HepG2 (cell line): ENCODE results near the gene EPN3. TPM values are rescaled to one million over a fixed set of nuclear protein-coding genes. Genes with fewer than 3 reads are reported as not detected.

ENCODE experiments used
- DMAP1 ChIP-seq: IDR thresholded peaks from 2 replicates; pipeline ENCODE4 v1.6.1; 2016
- E2F5 ChIP-seq: sonication (generic); formaldehyde crosslinking; conservative IDR thresholded peaks from 2 replicates; pipeline ENCODE4 v1.4.0; 2020; ENCODE audit warnings: missing genetic modification reagents
- FOXC1 ChIP-seq: sonication (generic); formaldehyde crosslinking; IDR thresholded peaks from 2 replicates; pipeline ENCODE4 v1.8.0; 2022; ENCODE audit warnings: mild to moderate bottlenecking, missing genetic modification reagents, borderline replicate concordance
- KDM5B ChIP-seq: sonication (generic); formaldehyde crosslinking; IDR thresholded peaks from 2 replicates; pipeline ENCODE4 v1.4.0; 2020; ENCODE audit warnings: missing genetic modification reagents, mild to moderate bottlenecking, borderline replicate concordance
- MNT ChIP-seq: fragments of 450-650 bp; IDR thresholded peaks from 2 replicates; pipeline ENCODE4 v1.6.1; 2016
- POLR2A ChIP-seq, 2 experiments: IDR thresholded peaks; 2 replicates each; pipeline ENCODE4 v1.6.1; 2011; ENCODE audit warnings: low read depth in 2 of 2, low read length in 2 of 2, mild to moderate bottlenecking in 1 of 2, moderate library complexity in 1 of 2; ENCODE audit not compliant: insufficient read depth in 1 of 2
- RBM22 ChIP-seq: fragments of 200-400 bp; formaldehyde crosslinking; optimal IDR thresholded peaks from 2 replicates; pipeline ENCODE3; 2017; ENCODE audit warnings: mild to moderate bottlenecking, low read length, moderate library complexity
- SIN3B ChIP-seq: fragments of 150-350 bp; IDR thresholded peaks from 2 replicates; pipeline ENCODE4 v1.6.1; 2014; ENCODE audit warnings: low read length
- TFDP1 ChIP-seq: IDR thresholded peaks from 2 replicates; pipeline ENCODE4 v1.6.1; 2016; ENCODE audit warnings: missing compliant biosample characterization, missing genetic modification reagents, borderline replicate concordance
- ZMYM2 ChIP-seq: sonication (generic); formaldehyde crosslinking; IDR thresholded peaks from 2 replicates; pipeline ENCODE4 v1.8.0; 2022; ENCODE audit warnings: mild to moderate bottlenecking, missing genetic modification reagents
- ZNF234 ChIP-seq: sonication (generic); formaldehyde crosslinking; conservative IDR thresholded peaks from 2 replicates; pipeline ENCODE4 v1.5.1; 2020; ENCODE audit warnings: mild to moderate bottlenecking, missing genetic modification reagents
- ZNF577 ChIP-seq: sonication (generic); formaldehyde crosslinking; IDR thresholded peaks from 2 replicates; pipeline ENCODE4 v1.4.0; 2020; ENCODE audit warnings: mild to moderate bottlenecking, low read depth, missing genetic modification reagents, borderline replicate concordance
- ZNF629 ChIP-seq: sonication (generic); formaldehyde crosslinking; conservative IDR thresholded peaks from 2 replicates; pipeline ENCODE4 v1.5.0; 2020; ENCODE audit warnings: missing genetic modification reagents
- ZNF703 ChIP-seq: sonication (generic); formaldehyde crosslinking; IDR thresholded peaks from 2 replicates; pipeline ENCODE4 v1.5.1; 2020; ENCODE audit warnings: missing genetic modification reagents, mild to moderate bottlenecking, moderate library complexity, borderline replicate concordance
- ZNF704 ChIP-seq: sonication (generic); formaldehyde crosslinking; IDR thresholded peaks from 2 replicates; pipeline ENCODE4 v1.8.1; 2023; ENCODE audit warnings: mild to moderate bottlenecking, inconsistent platforms, moderate library complexity, missing genetic modification reagents, borderline replicate concordance
- polyA plus RNA-seq, 8 experiments: library from polyadenylated mRNA; depleted of rRNA in 3 of 8; stranded (reverse) in 7 of 8; unstranded in 1 of 8; fragments of >200 nt; fragmentation: Illumina TruSeq in 4 of 8; extraction: Trizol in 4 of 8; gene quantifications; 2 replicates each; pipeline versions ENCODE4 v1.2.1 to v1.2.3, GENCODE V29; 2011 to 2016; ENCODE audit warnings: low read depth in 4 of 8, missing spikeins in 1 of 8, mixed read lengths in 1 of 8; ENCODE audit not compliant: insufficient read depth in 1 of 8
- total RNA-seq, 5 experiments: library from RNA; depleted of rRNA; stranded (reverse); fragments of >200 nt; fragmentation: Illumina TruSeq; extraction: Trizol; gene quantifications; 2 replicates each; pipeline ENCODE4 v1.2.3, GENCODE V29; 2016; ENCODE audit warnings: low read depth in 1 of 5
- TF ChIP-seq, protein P1 (sequence below): sonication (generic); formaldehyde crosslinking; IDR thresholded peaks from 2 replicates; pipeline ENCODE4 v1.4.0; 2020; ENCODE audit warnings: missing genetic modification reagents
- TF ChIP-seq, protein P2 (sequence below): sonication (generic); formaldehyde crosslinking; IDR thresholded peaks from 2 replicates; pipeline ENCODE4 v1.5.1; 2020; ENCODE audit warnings: missing genetic modification reagents, mild to moderate bottlenecking, borderline replicate concordance
- TF ChIP-seq, protein P3 (sequence below): sonication (generic); formaldehyde crosslinking; IDR thresholded peaks from 2 replicates; pipeline ENCODE4 v1.4.0; 2020; ENCODE audit warnings: mild to moderate bottlenecking, missing genetic modification reagents

EPN3 gene
- total and polyA plus RNA-seq, 2 of the 13 experiments (the other 11 are each of a cell fraction or from before 2014, with no cell fraction given) = 0.11 to 0.95 TPM

DNA sequence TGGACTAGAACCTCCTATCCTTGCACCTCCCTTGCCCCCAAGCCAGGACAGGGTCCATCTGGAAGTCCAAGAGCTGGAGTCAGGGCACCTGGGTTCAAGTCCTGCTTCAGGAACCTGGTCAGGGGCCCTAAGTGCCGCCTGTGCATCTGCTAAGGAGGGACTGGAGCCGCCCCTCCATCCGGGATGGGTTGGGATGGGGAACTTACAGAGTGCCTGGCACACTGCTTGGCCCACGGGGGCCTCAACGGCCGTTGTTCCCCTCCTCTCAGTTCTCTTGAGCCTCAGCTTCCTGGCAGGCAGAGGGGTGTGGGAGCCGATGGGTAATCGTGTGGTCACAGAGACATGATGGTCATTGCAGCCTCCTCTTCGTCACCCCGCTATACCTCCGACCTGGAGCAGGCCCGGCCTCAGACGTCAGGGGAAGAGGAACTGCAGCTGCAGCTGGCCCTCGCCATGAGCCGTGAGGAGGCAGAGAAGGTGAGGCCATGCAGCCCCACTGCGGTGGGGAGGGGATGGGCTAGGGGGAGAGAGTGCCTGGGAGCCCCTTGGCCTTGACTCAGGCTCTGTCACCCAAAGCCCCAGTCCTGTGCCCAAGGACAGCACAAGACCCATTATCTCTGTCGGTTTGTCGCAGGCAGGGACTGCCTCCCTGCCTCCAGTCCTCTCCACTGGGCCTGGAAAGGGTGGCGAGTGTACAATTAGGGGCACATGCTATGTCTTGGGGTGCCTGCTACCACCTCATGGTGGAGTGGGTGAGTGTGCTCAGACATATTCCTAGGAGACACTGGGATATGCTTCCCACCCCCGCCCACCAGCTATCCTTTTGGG lies 5.4 kb downstream of the EPN3 start (continued):
- TF ChIP-seq, protein P1, sequence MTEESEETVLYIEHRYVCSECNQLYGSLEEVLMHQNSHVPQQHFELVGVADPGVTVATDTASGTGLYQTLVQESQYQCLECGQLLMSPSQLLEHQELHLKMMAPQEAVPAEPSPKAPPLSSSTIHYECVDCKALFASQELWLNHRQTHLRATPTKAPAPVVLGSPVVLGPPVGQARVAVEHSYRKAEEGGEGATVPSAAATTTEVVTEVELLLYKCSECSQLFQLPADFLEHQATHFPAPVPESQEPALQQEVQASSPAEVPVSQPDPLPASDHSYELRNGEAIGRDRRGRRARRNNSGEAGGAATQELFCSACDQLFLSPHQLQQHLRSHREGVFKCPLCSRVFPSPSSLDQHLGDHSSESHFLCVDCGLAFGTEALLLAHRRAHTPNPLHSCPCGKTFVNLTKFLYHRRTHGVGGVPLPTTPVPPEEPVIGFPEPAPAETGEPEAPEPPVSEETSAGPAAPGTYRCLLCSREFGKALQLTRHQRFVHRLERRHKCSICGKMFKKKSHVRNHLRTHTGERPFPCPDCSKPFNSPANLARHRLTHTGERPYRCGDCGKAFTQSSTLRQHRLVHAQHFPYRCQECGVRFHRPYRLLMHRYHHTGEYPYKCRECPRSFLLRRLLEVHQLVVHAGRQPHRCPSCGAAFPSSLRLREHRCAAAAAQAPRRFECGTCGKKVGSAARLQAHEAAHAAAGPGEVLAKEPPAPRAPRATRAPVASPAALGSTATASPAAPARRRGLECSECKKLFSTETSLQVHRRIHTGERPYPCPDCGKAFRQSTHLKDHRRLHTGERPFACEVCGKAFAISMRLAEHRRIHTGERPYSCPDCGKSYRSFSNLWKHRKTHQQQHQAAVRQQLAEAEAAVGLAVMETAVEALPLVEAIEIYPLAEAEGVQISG = no peak
- TF ChIP-seq DMAP1 (CRISPR knock-in tag) (no peak), RBM22 (no peak), KDM5B (CRISPR knock-in tag) (peak; percentile 82), ZNF704 (CRISPR knock-in tag) (no peak), MNT (0 out of 2 replicates have a peak, but pooled peaks have one; percentile 34), E2F5 (CRISPR knock-in tag) (no peak), ZMYM2 (CRISPR knock-in tag) (no peak), ZNF234 (no peak), POLR2A (IDR thresholded peaks at IDR 0.05; ENCODE audit: insufficient read depth in 1 of 2, low read depth in 2 of 2, low read length in 2 of 2) (no peak), ZNF577 (CRISPR knock-in tag) (no peak), TFDP1 (CRISPR knock-in tag) (no peak), SIN3B (no peak), ZNF703 (CRISPR knock-in tag) (no peak), FOXC1 (CRISPR knock-in tag) (no peak), ZNF629 (CRISPR knock-in tag) (no peak)
- TF ChIP-seq, protein P2, sequence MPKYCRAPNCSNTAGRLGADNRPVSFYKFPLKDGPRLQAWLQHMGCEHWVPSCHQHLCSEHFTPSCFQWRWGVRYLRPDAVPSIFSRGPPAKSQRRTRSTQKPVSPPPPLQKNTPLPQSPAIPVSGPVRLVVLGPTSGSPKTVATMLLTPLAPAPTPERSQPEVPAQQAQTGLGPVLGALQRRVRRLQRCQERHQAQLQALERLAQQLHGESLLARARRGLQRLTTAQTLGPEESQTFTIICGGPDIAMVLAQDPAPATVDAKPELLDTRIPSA (CRISPR knock-in tag) = no peak
- TF ChIP-seq, protein P3, sequence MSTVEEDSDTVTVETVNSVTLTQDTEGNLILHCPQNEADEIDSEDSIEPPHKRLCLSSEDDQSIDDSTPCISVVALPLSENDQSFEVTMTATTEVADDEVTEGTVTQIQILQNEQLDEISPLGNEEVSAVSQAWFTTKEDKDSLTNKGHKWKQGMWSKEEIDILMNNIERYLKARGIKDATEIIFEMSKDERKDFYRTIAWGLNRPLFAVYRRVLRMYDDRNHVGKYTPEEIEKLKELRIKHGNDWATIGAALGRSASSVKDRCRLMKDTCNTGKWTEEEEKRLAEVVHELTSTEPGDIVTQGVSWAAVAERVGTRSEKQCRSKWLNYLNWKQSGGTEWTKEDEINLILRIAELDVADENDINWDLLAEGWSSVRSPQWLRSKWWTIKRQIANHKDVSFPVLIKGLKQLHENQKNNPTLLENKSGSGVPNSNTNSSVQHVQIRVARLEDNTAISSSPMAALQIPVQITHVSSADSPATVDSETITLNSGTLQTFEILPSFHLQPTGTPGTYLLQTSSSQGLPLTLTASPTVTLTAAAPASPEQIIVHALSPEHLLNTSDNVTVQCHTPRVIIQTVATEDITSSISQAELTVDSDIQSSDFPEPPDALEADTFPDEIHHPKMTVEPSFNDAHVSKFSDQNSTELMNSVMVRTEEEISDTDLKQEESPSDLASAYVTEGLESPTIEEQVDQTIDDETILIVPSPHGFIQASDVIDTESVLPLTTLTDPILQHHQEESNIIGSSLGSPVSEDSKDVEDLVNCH (CRISPR knock-in tag) = no peak
